Muscle of arm (tissue), 12 donors: ENCODE measurements around the gene MYO9B. TPM values are rescaled to one million over a fixed set of nuclear protein-coding genes. Genes with fewer than 3 reads are reported as not detected.
"Not testable (repeated sequence)": the region's sequence is repeated elsewhere in the genome, so short reads cannot be mapped to it uniquely, and the experiment has no call there.

ENCODE experiments used
- DNase-seq: peaks from one replicate; pipeline ENCODE4 v3.0.0-alpha.2; 2013
- polyA plus RNA-seq, 12 donors: library from polyadenylated mRNA; unstranded; fragments of 120-200 nt; gene quantifications; one replicate each; pipeline ENCODE4 v1.2.1, GENCODE V29; 2013; ENCODE audit not compliant: insufficient read length in 12 of 12

MYO9B gene
- polyA plus RNA-seq, 12 donors = 22.7 to 73.4 (median 32.1) TPM; not detected in 1

- no peak for DNase-seq
These were observed 15.0 kb downstream of the MYO9B start for GRCh38 chr19:17090583-17090982.

GRCh38 chr19:17091758-17092333 is 16.3 kb downstream of the MYO9B start:
- DNase-seq = no peak

- no peak for DNase-seq
These were observed 17.1 kb downstream of the MYO9B start for GRCh38 chr19:17092696-17093095.

GRCh38 chr19:17094694-17095093 is 19.1 kb downstream of the MYO9B start:
- not testable (repeated sequence) for DNase-seq

GRCh38 chr19:17095141-17095919 is 19.8 kb downstream of the MYO9B start:
- no peak for DNase-seq

GRCh38 chr19:17097593-17098126 is 22.1 kb downstream of the MYO9B start:
- DNase-seq = no peak

GRCh38 chr19:17098326-17098725 is 22.7 kb downstream of the MYO9B start:
- no peak for DNase-seq

- DNase-seq = no peak
These were observed 26.4 kb downstream of the MYO9B start for GRCh38 chr19:17101686-17102628.

- no peak for DNase-seq
These were observed 27.6 kb downstream of the MYO9B start for GRCh38 chr19:17103177-17103576.

GRCh38 chr19:17104679-17105078 is 29.1 kb downstream of the MYO9B start:
- no peak for DNase-seq

- no peak for DNase-seq
These were observed 30.0 kb downstream of the MYO9B start for GRCh38 chr19:17105556-17105955.

- not testable (repeated sequence) for DNase-seq
These were observed 31.4 kb downstream of the MYO9B start for GRCh38 chr19:17106964-17107363.

GRCh38 chr19:17107546-17108452 is 32.2 kb downstream of the MYO9B start:
- DNase-seq = peak; percentile 28

GRCh38 chr19:17108453-17108784 is 32.8 kb downstream of the MYO9B start:
- DNase-seq = no peak

- no peak for DNase-seq
These were observed 33.7 kb downstream of the MYO9B start for GRCh38 chr19:17109300-17109699.

GRCh38 chr19:17109962-17110598 is 34.5 kb downstream of the MYO9B start:
- peak; percentile 39 for DNase-seq

GRCh38 chr19:17110599-17110966 is 35.0 kb downstream of the MYO9B start:
- no peak for DNase-seq

- DNase-seq = no peak
These were observed 36.2 kb downstream of the MYO9B start for GRCh38 chr19:17111766-17112165.

GRCh38 chr19:17112271-17112670 is 36.7 kb downstream of the MYO9B start:
- DNase-seq = no peak

GRCh38 chr19:17112700-17113099 is 37.1 kb downstream of the MYO9B start:
- no peak for DNase-seq
